KOPT-K1 (cell line): ENCODE measurements around the gene NDUFAB1.
"Not testable (repeated sequence)": the region's sequence is repeated elsewhere in the genome, so short reads cannot be mapped to it uniquely, and the experiment has no call there.

Source experiments
- H3K27ac ChIP-seq: fragments of 200-600 bp; sonication (generic); 2 replicates; pipeline ENCODE4 v1.5.1; 2016; ENCODE audit warnings: antibody characterized with exemption, mild to moderate bottlenecking, low read depth, low read length; ENCODE audit not compliant: poor library complexity, severe bottlenecking
- H3K36me3 ChIP-seq: fragments of 200-600 bp; sonication (generic); 2 replicates; pipeline ENCODE4 v1.5.1; 2017; ENCODE audit warnings: antibody characterized with exemption, mild to moderate bottlenecking, low read length, moderate library complexity; ENCODE audit not compliant: insufficient read depth
- H3K9me3 ChIP-seq: fragments of 200-600 bp; sonication (generic); 2 replicates; pipeline ENCODE4 v1.5.1; 2017; ENCODE audit warnings: antibody characterized with exemption, low read length, mild to moderate bottlenecking; ENCODE audit not compliant: insufficient read depth, poor library complexity, severe bottlenecking

NDUFAB1 gene

DNA sequence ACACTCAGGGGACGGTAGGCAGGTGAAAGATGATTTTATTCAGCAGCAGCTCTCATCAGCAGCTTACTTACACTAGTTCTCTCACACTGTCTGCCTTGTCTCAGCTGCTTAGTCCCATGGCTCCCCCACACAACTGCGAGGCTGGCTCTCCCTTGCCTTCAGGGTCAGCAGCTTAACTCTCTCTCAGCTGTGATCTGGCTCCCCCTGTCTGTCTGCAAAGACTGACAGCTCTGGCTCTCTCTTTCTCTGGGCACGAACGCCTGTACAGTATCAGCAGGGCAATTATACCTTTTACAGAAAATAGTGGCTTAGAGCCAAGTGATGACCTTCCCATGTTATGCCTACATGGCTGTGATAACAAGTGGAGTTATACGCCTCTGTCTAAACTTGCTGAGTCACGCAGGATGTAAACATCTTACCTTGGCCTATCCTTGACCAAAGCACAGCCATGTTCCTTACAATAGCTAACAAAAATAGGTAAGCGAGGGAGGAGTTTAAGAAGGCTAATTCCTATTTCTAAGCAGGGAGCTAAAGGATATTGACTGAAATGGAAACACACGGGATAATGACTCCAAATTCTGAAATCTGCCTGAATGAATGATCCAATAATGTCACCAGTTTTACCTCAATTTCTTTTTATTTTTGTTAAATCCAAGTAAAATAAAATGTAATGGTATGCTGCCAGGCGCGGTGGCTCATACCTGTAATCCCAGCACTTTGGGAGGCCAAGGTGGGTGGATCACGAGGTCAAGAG is 1.1 kb upstream of the NDUFAB1 start:
- Histone ChIP-seq H3K36me3 (peaks cover 38% of the 10 kb centered on the region), H3K9me3 (no peaks in the 10 kb centered on the region), H3K27ac (no peak overlapping the region)

GRCh38 chr16:23595246-23595950 is 718 bp downstream of the NDUFAB1 start:
- Histone ChIP-seq H3K9me3 (no peaks in the 10 kb centered on the region), H3K36me3 (peaks cover 38% of the 10 kb centered on the region), H3K27ac (peak overlapping the region; percentile 81)

DNA sequence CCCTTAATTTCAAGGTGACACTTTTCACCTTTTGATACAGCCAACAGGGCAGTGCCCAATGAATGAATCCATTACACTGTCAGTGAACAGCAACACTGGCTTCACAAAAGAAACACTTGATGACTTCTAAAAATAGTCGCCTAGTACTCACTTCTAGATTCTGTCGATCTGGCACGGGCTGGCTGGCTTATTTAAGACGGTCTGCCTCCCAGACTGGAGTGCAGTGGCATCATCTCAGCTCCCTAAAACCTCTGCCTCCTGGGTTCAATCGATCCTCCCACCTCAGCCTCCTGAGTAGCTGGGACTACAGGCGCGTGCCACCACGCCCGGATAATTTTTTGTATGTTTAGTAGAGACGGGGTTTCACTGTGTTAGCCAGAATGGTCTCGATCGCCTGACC is 1.9 kb downstream of the NDUFAB1 start:
- no peak overlapping the region for H3K27ac ChIP-seq
- no peaks in the 10 kb centered on the region for H3K9me3 ChIP-seq
- peaks cover 50% of the 10 kb centered on the region for H3K36me3 ChIP-seq

GRCh38 chr16:23590181-23590580 is 5.9 kb downstream of the NDUFAB1 start:
- Histone ChIP-seq H3K36me3 (peaks cover 90% of the 10 kb centered on the region), H3K27ac (no peak overlapping the region), H3K9me3 (no peaks in the 10 kb centered on the region)

DNA sequence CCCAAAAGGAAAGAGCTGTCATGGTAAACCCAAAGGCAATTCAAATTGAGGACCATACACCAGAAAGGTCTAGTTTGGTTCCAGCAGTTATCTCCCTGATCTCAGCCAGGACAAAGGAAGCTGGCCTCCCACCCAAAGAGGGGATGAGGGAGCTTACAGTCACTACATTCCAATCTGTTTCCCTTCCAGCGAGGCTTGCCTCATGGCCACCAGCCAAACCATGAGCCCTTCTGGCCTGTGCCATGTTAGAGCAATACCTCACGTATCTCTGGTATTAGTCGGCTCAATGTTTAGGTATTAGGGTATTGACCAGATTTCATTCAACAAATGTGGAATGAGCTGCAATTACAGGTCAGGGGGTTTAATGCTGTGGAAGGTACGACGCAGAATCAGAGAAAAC is 8.4 kb downstream of the NDUFAB1 start:
- H3K9me3 ChIP-seq = no peaks in the 10 kb centered on the region
- H3K27ac ChIP-seq = no peak overlapping the region
- peaks cover 87% of the 10 kb centered on the region for H3K36me3 ChIP-seq

DNA sequence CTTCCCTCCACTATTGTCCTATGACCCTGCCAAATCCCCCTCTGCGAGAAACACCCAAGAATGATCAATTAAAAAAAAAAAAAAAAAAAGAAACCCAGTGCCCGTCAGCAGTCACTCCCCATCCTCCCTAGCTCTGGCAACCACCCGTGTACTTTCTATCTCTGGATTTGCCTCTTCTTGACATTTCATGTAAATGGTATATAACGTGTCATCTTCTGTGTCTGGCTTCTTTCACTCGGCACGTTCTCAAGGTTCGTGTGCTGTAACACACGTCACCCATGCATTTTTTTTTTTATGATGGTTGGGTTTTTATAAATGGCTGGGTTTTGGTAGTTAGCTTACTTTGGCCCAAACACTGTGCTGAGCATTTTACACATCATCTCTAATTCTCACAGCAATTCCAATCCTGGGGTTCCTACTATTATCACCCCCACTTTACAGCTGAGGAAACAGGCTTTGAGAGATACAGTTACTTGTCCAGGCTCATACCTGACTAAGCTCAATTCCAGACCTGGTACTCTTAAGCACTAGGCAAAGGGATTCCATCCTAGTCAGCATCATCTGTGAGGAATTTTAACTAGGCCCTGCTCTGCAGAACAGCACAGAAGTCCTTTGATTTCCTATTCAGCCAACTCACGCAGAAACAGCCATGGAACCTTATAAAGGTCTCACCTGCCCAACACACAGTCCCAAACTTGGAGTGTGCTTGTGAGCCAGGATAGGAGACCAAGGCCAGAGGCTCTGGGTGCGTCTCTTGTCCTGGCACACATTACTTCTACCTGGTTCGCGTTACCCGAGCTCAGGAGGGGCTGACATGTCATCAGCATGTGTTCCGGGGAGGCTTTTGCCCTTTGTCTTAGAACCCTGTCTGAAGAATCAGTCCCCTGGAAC is 11.7 kb downstream of the NDUFAB1 start:
- Histone ChIP-seq H3K9me3 (no peaks in the 10 kb centered on the region), H3K27ac (no peak overlapping the region), H3K36me3 (peaks cover 85% of the 10 kb centered on the region)

- H3K27ac ChIP-seq, H3K9me3 ChIP-seq: not testable (repeated sequence)
- H3K36me3 ChIP-seq = peaks cover 83% of the 10 kb centered on the region
These were observed 12.8 kb downstream of the NDUFAB1 start for GRCh38 chr16:23583271-23583670.

- Histone ChIP-seq H3K27ac (no peak overlapping the region), H3K9me3 (no peaks in the 10 kb centered on the region), H3K36me3 (peaks cover 78% of the 10 kb centered on the region)
These were observed 14.4 kb downstream of the NDUFAB1 start for GRCh38 chr16:23581764-23582163.

- Histone ChIP-seq H3K36me3 (peaks cover 74% of the 10 kb centered on the region), H3K9me3 (no peaks in the 10 kb centered on the region), H3K27ac (no peak overlapping the region)
These were observed 15.7 kb downstream of the NDUFAB1 start for GRCh38 chr16:23580391-23580790.

DNA sequence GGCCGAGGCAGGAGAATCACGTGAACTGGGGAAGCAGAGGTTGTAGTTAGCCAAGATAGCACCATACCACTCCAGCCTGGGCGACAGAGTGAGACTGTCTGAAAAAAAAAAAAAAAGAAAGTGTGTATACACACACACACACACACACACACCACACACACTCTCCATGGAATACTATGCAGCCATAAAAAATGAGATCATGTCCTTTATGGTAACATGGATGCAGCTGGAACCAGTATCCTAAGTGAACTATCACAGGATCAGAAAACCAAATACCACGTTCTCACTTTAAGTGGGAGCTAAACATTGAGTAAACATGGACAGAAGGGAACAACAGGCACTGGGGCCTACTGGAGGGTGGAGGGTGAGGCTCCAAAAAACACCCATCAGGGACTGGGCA is 16.7 kb downstream of the NDUFAB1 start:
- H3K36me3 ChIP-seq = peaks cover 74% of the 10 kb centered on the region
- no peak overlapping the region for H3K27ac ChIP-seq
- no peaks in the 10 kb centered on the region for H3K9me3 ChIP-seq

DNA sequence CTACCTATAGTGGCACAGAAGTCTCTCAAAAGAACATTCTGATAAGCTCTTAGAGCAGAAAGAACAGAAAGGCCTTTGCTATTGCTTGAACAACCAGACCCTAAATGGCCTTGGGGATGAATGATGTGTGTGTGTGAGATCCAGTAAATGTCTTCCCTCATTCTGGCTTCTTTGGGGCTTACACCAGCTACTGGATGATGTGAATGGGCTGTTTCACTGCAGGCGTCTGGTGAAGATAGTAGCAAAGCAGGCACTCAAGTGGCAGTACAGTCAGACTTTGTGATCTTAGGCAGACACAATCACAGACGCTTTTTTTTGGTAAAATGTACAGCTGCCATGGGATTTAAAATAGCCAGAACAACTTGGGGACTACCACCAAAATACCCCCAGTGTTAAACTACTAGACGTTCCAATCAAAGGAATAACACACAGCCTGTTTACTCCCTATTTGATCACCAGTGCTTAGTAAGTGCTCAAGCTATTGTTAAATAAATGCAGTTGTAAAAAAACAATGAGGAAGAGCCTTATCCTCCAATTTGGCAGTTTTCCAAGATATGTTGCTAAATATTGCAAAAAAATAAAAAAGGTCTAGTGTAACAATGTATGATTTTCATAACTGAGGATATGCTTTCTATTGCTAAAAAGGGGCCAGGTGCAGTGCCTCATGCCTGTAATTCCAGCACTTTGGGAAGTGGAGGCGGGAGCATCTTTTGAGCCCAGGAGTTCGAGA is 17.9 kb downstream of the NDUFAB1 start:
- Histone ChIP-seq H3K9me3 (no peaks in the 10 kb centered on the region), H3K27ac (no peak overlapping the region), H3K36me3 (peaks cover 82% of the 10 kb centered on the region)

- Histone ChIP-seq H3K27ac (no peak overlapping the region), H3K9me3 (no peaks in the 10 kb centered on the region), H3K36me3 (peaks cover 89% of the 10 kb centered on the region)
These were observed 18.6 kb downstream of the NDUFAB1 start for GRCh38 chr16:23577493-23577892.

DNA sequence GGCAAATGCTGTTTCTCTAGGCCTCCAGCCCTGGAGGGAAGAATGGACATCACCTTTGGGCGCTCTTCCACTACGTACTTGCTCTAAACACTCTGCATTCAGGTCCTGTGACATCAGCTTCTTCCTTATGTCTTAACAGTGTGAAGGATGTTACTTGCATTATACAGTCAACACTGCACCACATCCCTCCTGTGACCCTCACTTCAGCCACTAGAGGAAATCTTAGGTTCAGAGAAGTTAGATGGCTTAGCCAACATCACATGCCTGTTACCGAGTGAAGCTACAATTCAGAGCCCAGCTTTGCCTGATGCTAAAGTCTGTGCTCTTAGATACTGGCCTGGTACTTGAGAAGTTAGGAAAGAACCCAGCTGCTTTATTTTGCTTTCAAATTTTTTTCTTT is 20.3 kb downstream of the NDUFAB1 start:
- H3K9me3 ChIP-seq = no peaks in the 10 kb centered on the region
- no peak overlapping the region for H3K27ac ChIP-seq
- peaks cover 89% of the 10 kb centered on the region for H3K36me3 ChIP-seq

- Histone ChIP-seq H3K9me3 (no peaks in the 10 kb centered on the region), H3K36me3 (peaks cover 88% of the 10 kb centered on the region), H3K27ac (no peak overlapping the region)
These were observed 22.3 kb downstream of the NDUFAB1 start for GRCh38 chr16:23573817-23574216.
